ENCODE results near the gene NBPF1. TPM values are rescaled to one million over a fixed set of nuclear protein-coding genes. Genes with fewer than 3 reads are reported as not detected.

Gene NBPF1
- total RNA-seq, 1 experiment from 2014 or later, result 24.5 TPM

Other genes starting within 250 kb of the NBPF1 start
- gene SZRD1, start 246.3 kb downstream of the NBPF1 start, total RNA-seq (2014; rRNA removed; shearing (Covaris generic); ENCODE audit: low replicate concordance), result 114 and 125 TPM in 2 replicates
- not detected in 2 replicates for gene SPATA21, start 176.1 kb downstream of the NBPF1 start, total RNA-seq (2014; rRNA removed; shearing (Covaris generic); ENCODE audit: low replicate concordance)
- 65.2 and 95.0 TPM in 2 replicates for gene NECAP2, start 172.8 kb downstream of the NBPF1 start, total RNA-seq (2014; rRNA removed; shearing (Covaris generic); ENCODE audit: low replicate concordance)
- not detected in 2 replicates for gene RNU1-1, start 99.3 kb downstream of the NBPF1 start, total RNA-seq (2014; rRNA removed; shearing (Covaris generic); ENCODE audit: low replicate concordance)
- gene RNU1-3, start 53.4 kb upstream of the NBPF1 start, total RNA-seq (2014; rRNA removed; shearing (Covaris generic); ENCODE audit: low replicate concordance), result not detected in 2 replicates
- not detected in 2 replicates for gene RNU1-4, start 127.0 kb upstream of the NBPF1 start, total RNA-seq (2014; rRNA removed; shearing (Covaris generic); ENCODE audit: low replicate concordance)